ENCODE data around the gene IL1RL2.

The IL1RL2 gene

GRCh38 chr2:102186791-102187495, at the start of gene IL1RL2:
TSS of gene IL1RL2 (plus strand) at chr2:102187023. CDS start at chr2:102187868, 845 bp downstream.
- Histone ChIP-seq H3K27ac (ENCODE audit: low read depth, low read length) (no peak within 1 kb of the TSS), H3K27me3 (ENCODE audit: control insufficient read depth in 5 of 5, insufficient read depth in 4 of 5, low read length in 5 of 5) (no peaks in the 10 kb centered on the region), H3K36me3 (ENCODE audit: control insufficient read depth in 5 of 5, insufficient read depth in 5 of 5, low read length in 5 of 5) (no peaks in the 10 kb centered on the region), H3K4me3 (ENCODE audit: low read depth in 1 of 5, low read length in 5 of 5) (peak within 1 kb of the TSS; percentile 58 to 76 (median 61)), H3K9ac (ENCODE audit: low read length in 5 of 5) (peak within 1 kb of the TSS in 4 of 5 donors; percentile 0 to 66 (median 45)), H3K9me3 (ENCODE audit: control insufficient read depth in 5 of 5, low read length in 5 of 5) (no peaks in the 10 kb centered on the region), H3K4me1 (ENCODE audit: control insufficient read depth in 5 of 5, insufficient read depth in 5 of 5, low read length in 5 of 5) (peaks cover 0 to 22% (median 12%) of the 10 kb centered on the region in 5 donors)

DNA sequence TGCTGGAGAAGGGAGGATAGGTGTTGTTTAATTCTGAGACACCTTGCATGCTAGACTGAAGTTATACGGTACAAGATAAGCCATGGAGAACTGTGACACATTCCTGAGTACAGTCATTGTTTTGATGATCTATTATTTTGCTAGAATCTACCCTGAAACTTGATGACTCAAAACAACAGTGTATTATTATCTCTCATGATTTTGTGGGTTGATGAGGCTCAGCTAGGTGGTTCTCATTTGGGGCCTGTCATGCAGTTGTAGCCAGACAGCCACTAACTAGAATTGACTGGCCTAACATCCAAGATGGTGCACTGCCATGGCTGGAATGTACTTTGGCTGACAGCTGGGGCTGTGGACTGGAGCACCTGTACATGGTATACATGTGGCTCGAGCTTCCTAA, 49.7 kb upstream of the IL1RL2 start:
- Histone ChIP-seq H3K9ac (ENCODE audit: low read length in 5 of 5) (no peak overlapping the region), H3K27me3 (ENCODE audit: control insufficient read depth in 5 of 5, insufficient read depth in 4 of 5, low read length in 5 of 5) (no peaks in the 10 kb centered on the region), H3K27ac (ENCODE audit: low read depth, low read length) (no peak overlapping the region), H3K36me3 (ENCODE audit: control insufficient read depth in 5 of 5, insufficient read depth in 5 of 5, low read length in 5 of 5) (no peaks in the 10 kb centered on the region), H3K4me3 (ENCODE audit: low read depth in 1 of 5, low read length in 5 of 5) (no peak overlapping the region), H3K9me3 (ENCODE audit: control insufficient read depth in 5 of 5, low read length in 5 of 5) (no peaks in the 10 kb centered on the region), H3K4me1 (ENCODE audit: control insufficient read depth in 5 of 5, insufficient read depth in 5 of 5, low read length in 5 of 5) (peaks cover 5 to 14% (median 12%) of the 10 kb centered on the region in 5 donors)

DNA sequence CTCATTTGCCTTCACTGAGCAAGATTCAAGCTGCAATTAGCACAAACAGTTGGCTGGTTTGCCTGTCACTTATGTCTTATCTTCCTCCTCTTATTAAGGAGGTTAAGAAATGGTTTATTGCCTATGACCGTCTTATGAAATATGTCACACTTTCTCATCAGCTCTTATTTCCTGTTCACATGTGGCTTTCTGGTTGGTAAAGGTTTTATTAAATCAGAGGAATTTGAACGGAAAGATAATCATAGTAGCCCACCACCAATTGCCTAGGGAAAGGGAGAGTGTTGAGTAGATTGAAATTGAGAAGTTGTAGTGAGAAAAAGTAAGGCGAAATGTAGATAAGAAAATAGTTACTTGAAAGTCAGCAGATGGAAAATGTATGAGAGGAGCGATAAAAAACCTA, 48.5 kb upstream of the IL1RL2 start:
- H3K27me3 ChIP-seq (ENCODE audit: control insufficient read depth in 5 of 5, insufficient read depth in 4 of 5, low read length in 5 of 5) = no peaks in the 10 kb centered on the region
- no peak overlapping the region for H3K9ac ChIP-seq (ENCODE audit: low read length in 5 of 5)
- H3K27ac ChIP-seq (ENCODE audit: low read depth, low read length) = no peak overlapping the region
- H3K4me1 ChIP-seq (ENCODE audit: control insufficient read depth in 5 of 5, insufficient read depth in 5 of 5, low read length in 5 of 5) = peaks cover 5 to 21% (median 20%) of the 10 kb centered on the region in 5 donors
- H3K4me3 ChIP-seq (ENCODE audit: low read depth in 1 of 5, low read length in 5 of 5) = no peak overlapping the region
- no peaks in the 10 kb centered on the region for H3K9me3 ChIP-seq (ENCODE audit: control insufficient read depth in 5 of 5, low read length in 5 of 5)
- no peaks in the 10 kb centered on the region for H3K36me3 ChIP-seq (ENCODE audit: control insufficient read depth in 5 of 5, insufficient read depth in 5 of 5, low read length in 5 of 5)

DNA sequence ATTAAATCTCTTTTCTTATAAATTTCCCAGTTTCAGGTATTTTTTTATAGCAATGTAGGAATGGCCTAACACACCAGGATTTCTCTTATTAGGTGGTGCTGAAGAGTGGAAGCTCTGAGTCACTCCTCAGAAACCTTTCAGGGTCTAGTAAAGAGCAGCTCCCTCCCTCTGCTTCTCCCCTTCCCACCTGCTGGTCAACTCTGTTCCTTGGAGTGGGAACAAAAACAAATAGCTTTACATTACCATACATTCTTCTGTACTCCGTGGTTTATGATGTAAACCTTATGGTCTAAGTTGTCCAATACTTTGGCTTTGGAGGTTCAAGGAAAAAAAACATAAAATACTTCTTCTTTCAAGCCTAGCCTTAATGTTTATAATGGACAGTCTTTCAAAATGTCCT, 47.0 kb upstream of the IL1RL2 start:
- Histone ChIP-seq H3K36me3 (ENCODE audit: control insufficient read depth in 5 of 5, insufficient read depth in 5 of 5, low read length in 5 of 5) (no peaks in the 10 kb centered on the region), H3K4me3 (ENCODE audit: low read depth in 1 of 5, low read length in 5 of 5) (no peak overlapping the region), H3K9me3 (ENCODE audit: control insufficient read depth in 5 of 5, low read length in 5 of 5) (peaks cover 0 to 3% (median 0%) of the 10 kb centered on the region in 5 donors), H3K9ac (ENCODE audit: low read length in 5 of 5) (no peak overlapping the region), H3K27ac (ENCODE audit: low read depth, low read length) (no peak overlapping the region), H3K4me1 (ENCODE audit: control insufficient read depth in 5 of 5, insufficient read depth in 5 of 5, low read length in 5 of 5) (peaks cover 9 to 36% (median 35%) of the 10 kb centered on the region in 5 donors), H3K27me3 (ENCODE audit: control insufficient read depth in 5 of 5, insufficient read depth in 4 of 5, low read length in 5 of 5) (no peaks in the 10 kb centered on the region)

GRCh38 chr2:102140377-102140776, 46.4 kb upstream of the IL1RL2 start:
- no peak overlapping the region for H3K27ac ChIP-seq (ENCODE audit: low read depth, low read length)
- H3K36me3 ChIP-seq (ENCODE audit: control insufficient read depth in 5 of 5, insufficient read depth in 5 of 5, low read length in 5 of 5) = peaks cover 0 to 5% (median 0%) of the 10 kb centered on the region in 5 donors
- no peak overlapping the region for H3K9ac ChIP-seq (ENCODE audit: low read length in 5 of 5)
- H3K9me3 ChIP-seq (ENCODE audit: control insufficient read depth in 5 of 5, low read length in 5 of 5) = peaks cover 0 to 7% (median 0%) of the 10 kb centered on the region in 5 donors
- H3K4me1 ChIP-seq (ENCODE audit: control insufficient read depth in 5 of 5, insufficient read depth in 5 of 5, low read length in 5 of 5) = peaks cover 9 to 40% (median 35%) of the 10 kb centered on the region in 5 donors
- H3K27me3 ChIP-seq (ENCODE audit: control insufficient read depth in 5 of 5, insufficient read depth in 4 of 5, low read length in 5 of 5) = no peaks in the 10 kb centered on the region
- H3K4me3 ChIP-seq (ENCODE audit: low read depth in 1 of 5, low read length in 5 of 5) = no peak overlapping the region

DNA sequence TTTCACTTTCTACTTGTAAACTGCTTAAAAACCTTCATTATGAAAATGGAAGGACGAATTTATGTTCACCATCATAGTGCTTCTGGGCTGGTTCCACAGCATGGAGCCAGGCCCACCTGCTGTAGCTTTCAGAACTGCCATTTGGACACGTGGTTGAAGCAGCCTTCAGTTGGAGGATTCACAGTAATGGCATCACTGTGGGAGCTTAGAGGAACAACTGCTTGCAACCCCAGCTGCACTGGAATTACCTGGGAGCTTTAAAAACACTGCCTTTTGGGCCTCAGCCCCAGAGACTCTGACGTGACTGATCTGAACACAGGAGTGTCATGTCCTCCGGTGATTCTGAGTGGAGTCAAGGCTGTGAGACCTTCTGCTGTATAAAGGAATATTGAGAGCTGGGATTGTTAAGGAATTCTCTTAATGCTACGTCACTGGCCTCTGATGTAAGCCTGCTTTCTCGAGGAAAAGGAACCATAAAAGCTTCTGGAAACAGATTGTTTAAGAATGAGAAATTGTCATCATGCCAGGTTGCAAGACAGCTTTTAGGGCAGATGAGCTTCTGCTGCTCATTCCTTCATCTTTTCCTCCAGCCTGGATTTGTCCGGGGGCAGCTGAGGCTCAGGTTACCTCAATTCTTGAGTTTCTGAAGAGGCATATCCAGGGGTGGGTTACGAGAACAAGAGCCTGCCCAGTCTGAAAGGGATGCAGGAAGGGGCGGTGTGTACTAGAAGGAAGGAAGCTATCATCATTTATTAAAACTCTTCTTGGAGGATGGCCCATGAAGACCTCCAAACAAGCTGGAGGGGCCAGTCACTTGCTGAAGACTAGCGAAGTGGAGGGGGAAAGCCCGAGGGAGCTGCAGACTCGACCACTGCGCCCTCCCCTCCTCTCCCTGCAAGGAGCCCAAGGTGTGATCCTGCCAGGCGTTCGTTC, 45.5 kb upstream of the IL1RL2 start:
- peak overlapping the region; percentile 36 to 93 (median 89) for H3K4me3 ChIP-seq (ENCODE audit: low read depth in 1 of 5, low read length in 5 of 5)
- H3K27me3 ChIP-seq (ENCODE audit: control insufficient read depth in 5 of 5, insufficient read depth in 4 of 5, low read length in 5 of 5) = no peaks in the 10 kb centered on the region
- peaks cover 0 to 7% (median 0%) of the 10 kb centered on the region in 5 donors for H3K36me3 ChIP-seq (ENCODE audit: control insufficient read depth in 5 of 5, insufficient read depth in 5 of 5, low read length in 5 of 5)
- H3K9me3 ChIP-seq (ENCODE audit: control insufficient read depth in 5 of 5, low read length in 5 of 5) = peaks cover 0 to 13% (median 3%) of the 10 kb centered on the region in 5 donors
- peak overlapping the region; percentile 84 for H3K27ac ChIP-seq (ENCODE audit: low read depth, low read length)
- peak overlapping the region in 1 of 5 donors; percentile 12 for H3K9ac ChIP-seq (ENCODE audit: low read length in 5 of 5)
- H3K4me1 ChIP-seq (ENCODE audit: control insufficient read depth in 5 of 5, insufficient read depth in 5 of 5, low read length in 5 of 5) = peaks cover 9 to 40% (median 35%) of the 10 kb centered on the region in 5 donors

DNA sequence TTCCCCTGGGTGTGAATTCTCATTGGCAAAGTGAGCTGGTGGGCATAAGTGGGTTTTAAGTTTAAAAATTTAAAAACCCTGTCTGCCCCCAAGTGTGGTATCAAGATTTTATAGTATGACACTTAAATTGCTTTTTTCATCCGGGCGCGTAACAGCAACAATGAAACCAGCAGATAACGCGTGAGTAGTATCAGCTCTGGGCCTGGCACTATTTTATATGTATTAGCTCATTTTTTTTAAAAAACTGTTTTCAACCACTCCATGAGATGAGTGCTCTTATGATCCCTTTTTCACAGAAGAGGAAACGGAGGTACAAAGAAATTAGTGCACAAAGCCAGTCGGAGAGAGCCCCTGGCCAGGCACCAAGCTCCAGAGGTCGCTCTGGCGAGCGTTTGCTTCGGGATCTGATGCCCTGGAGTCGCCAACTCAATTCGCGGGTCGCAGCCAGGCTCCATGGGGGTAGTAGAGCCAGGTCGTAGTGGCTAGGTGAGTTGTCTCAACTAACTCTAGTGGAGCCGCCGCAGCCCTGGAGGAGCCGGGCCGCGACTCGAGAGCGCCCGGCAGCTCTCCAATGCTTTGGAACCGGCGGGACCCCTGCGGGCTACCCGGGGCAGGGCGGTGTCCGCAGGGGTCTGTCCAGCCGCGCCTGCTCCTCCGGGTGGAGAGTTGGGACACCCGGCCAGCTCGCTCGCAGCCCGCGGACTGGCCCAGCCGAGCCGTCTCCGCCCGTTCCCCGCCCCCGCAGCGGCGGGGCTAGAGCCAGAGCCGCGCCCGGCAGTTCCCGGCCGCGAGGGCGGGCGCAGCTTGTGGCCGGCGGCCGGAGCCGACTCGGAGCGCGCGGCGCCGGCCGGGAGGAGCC, 44.6 kb upstream of the IL1RL2 start, which contains the start of gene IL1R1:
Gene IL1R1 (plus strand): TSS at position 777 of the 859 bp plus-strand sequence. CDS start 14,979 bp downstream, outside the sequence.
- H3K27ac ChIP-seq (ENCODE audit: low read depth, low read length) = peak within 1 kb of the TSS; percentile 88
- peaks cover 9 to 43% (median 36%) of the 10 kb centered on the region in 5 donors for H3K4me1 ChIP-seq (ENCODE audit: control insufficient read depth in 5 of 5, insufficient read depth in 5 of 5, low read length in 5 of 5)
- peaks cover 0 to 22% (median 7%) of the 10 kb centered on the region in 5 donors for H3K9me3 ChIP-seq (ENCODE audit: control insufficient read depth in 5 of 5, low read length in 5 of 5)
- peak within 1 kb of the TSS; percentile 30 to 97 (median 87) for H3K9ac ChIP-seq (ENCODE audit: low read length in 5 of 5)
- no peaks in the 10 kb centered on the region for H3K27me3 ChIP-seq (ENCODE audit: control insufficient read depth in 5 of 5, insufficient read depth in 4 of 5, low read length in 5 of 5)
- H3K4me3 ChIP-seq (ENCODE audit: low read depth in 1 of 5, low read length in 5 of 5) = peak within 1 kb of the TSS; percentile 77 to 93 (median 89)
- peaks cover 0 to 7% (median 0%) of the 10 kb centered on the region in 5 donors for H3K36me3 ChIP-seq (ENCODE audit: control insufficient read depth in 5 of 5, insufficient read depth in 5 of 5, low read length in 5 of 5)

- Histone ChIP-seq H3K27ac (ENCODE audit: low read depth, low read length) (peak overlapping the region; percentile 88), H3K9ac (ENCODE audit: low read length in 5 of 5) (peak overlapping the region; percentile 30 to 97 (median 87)), H3K36me3 (ENCODE audit: control insufficient read depth in 5 of 5, insufficient read depth in 5 of 5, low read length in 5 of 5) (peaks cover 0 to 7% (median 0%) of the 10 kb centered on the region in 5 donors), H3K4me3 (ENCODE audit: low read depth in 1 of 5, low read length in 5 of 5) (peak overlapping the region; percentile 77 to 93 (median 89)), H3K4me1 (ENCODE audit: control insufficient read depth in 5 of 5, insufficient read depth in 5 of 5, low read length in 5 of 5) (peaks cover 10 to 47% (median 39%) of the 10 kb centered on the region in 5 donors), H3K9me3 (ENCODE audit: control insufficient read depth in 5 of 5, low read length in 5 of 5) (peaks cover 0 to 22% (median 7%) of the 10 kb centered on the region in 5 donors), H3K27me3 (ENCODE audit: control insufficient read depth in 5 of 5, insufficient read depth in 4 of 5, low read length in 5 of 5) (no peaks in the 10 kb centered on the region)
Observed at GRCh38 chr2:102142829-102143449, 43.9 kb upstream of the IL1RL2 start.

All from subcutaneous abdominal adipose tissue (tissue), 5 donors.